KOPT-K1 (cell line): ENCODE results near the gene NXPH3.
"Not testable (repeated sequence)": the region's sequence is repeated elsewhere in the genome, so short reads cannot be mapped to it uniquely, and the experiment has no call there.

Experiments
- H3K27ac ChIP-seq: fragments of 200-600 bp; sonication (generic); 2 replicates; pipeline ENCODE4 v1.5.1; 2016; ENCODE audit warnings: antibody characterized with exemption, mild to moderate bottlenecking, low read depth, low read length; ENCODE audit not compliant: poor library complexity, severe bottlenecking
- H3K36me3 ChIP-seq: fragments of 200-600 bp; sonication (generic); 2 replicates; pipeline ENCODE4 v1.5.1; 2017; ENCODE audit warnings: antibody characterized with exemption, mild to moderate bottlenecking, low read length, moderate library complexity; ENCODE audit not compliant: insufficient read depth
- H3K9me3 ChIP-seq: fragments of 200-600 bp; sonication (generic); 2 replicates; pipeline ENCODE4 v1.5.1; 2017; ENCODE audit warnings: antibody characterized with exemption, low read length, mild to moderate bottlenecking; ENCODE audit not compliant: insufficient read depth, poor library complexity, severe bottlenecking

The NXPH3 gene

DNA sequence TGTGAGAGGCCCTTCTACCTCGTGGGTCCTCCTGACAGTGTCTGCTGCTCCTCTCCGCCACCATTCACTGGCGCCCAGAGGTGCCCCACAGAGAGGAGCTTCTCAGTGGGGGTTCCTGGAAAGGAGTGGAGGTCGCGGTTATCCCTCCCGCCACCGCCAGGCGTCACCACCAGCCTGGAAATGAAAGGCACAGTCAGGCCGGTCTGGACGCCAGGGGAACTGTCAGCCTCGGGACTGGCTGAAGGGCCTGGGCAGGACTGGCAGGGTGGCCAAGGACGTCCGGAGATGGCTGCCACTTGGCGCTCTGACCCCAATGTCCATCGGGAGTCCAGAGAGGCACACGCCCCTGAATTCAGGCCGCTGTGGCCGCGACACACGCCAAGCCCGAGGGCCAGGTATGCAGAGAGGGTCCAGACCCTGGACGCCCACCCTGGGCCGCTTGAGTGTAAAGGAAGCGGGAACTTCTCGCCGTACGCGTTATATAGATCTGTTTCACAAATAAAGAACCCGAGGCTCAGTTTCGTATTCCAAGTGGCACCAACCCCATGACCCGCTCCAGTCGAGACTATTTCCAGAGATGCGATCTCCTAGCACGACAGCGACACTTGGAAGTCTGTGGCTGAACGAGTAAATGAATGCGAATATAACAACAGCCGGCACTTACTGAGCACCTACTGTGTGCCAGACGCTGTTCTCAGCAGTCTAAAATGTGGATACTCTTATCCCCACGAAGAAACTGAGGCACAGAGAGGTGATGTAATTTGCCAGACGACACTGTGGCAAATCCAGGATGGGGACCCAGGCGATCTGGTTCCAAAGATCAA, 7.6 kb upstream of the NXPH3 start:
- Histone ChIP-seq H3K36me3 (no peaks in the 10 kb centered on the region), H3K27ac (no peak overlapping the region), H3K9me3 (no peaks in the 10 kb centered on the region)

DNA sequence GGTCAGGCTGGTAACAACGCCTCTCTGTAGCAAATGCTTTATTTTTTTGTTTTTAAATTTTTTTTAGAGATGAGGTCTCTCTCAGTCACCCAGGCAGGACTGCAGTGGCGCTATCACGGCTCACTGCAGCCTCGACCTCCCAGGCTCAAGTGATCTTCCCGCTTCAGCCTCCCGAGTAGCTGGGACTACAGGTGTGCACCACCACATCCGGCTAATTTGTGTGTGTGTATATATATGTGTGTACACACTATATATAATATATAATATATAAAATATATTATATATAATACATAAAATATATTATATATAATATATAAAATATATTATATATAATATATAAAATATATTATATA, 7.0 kb upstream of the NXPH3 start:
- not testable (repeated sequence) for H3K27ac ChIP-seq, H3K9me3 ChIP-seq, H3K36me3 ChIP-seq

DNA sequence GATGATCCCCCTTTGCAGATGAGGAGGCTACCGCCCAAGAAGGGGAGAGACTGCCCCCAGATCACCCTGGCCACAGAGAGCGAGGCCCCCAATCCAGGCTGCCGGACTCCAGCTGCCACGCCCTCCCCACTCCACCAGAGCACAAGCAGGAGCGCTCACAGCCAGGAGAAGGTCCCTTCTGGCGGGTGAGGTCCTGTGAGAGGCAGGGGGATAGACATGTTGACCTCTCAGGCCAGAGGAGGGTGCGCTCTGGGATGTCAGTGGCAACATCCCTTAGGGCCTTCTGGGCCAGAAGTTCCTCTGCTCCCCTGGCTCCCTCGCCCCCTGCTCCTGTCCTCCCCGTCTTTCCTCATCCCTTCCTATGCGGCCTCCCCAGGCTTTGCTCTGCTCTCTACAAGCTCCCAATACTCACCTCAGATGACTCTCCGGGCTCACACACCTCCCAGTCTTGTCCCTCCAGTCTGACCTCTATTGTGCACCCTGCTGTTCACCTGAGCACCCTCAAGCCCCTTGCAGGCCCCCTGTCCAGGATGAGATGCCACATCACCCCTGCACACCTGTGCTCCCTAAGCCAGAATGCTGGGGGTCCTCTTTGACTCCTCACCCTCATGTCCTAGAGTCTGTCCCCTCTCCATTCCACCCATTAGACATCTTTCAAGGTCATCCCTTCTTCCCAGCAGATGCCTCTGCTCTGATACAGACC, 5.0 kb upstream of the NXPH3 start:
- Histone ChIP-seq H3K9me3 (no peaks in the 10 kb centered on the region), H3K36me3 (no peaks in the 10 kb centered on the region), H3K27ac (no peak overlapping the region)

DNA sequence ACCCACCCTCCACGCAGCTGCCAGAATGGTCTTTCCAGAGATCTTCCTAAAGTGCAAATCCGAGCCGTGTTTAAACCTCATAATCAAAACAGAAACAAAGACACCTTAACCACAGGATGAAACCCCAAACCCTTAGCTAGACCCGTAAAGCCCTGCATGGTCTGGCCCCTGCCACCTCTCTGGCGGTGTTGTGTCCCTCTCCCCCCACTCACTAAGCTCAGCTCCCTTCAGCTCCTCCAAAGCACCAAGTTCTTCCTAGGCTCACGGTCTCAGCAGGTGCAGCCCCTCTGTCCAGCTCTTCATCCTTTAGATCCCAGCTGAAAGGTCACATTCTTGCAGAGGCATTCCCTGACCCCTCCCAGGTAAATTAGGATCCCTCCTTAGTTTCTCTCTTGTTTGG, 4.4 kb upstream of the NXPH3 start:
- Histone ChIP-seq H3K9me3 (no peaks in the 10 kb centered on the region), H3K27ac (no peak overlapping the region), H3K36me3 (no peaks in the 10 kb centered on the region)

DNA sequence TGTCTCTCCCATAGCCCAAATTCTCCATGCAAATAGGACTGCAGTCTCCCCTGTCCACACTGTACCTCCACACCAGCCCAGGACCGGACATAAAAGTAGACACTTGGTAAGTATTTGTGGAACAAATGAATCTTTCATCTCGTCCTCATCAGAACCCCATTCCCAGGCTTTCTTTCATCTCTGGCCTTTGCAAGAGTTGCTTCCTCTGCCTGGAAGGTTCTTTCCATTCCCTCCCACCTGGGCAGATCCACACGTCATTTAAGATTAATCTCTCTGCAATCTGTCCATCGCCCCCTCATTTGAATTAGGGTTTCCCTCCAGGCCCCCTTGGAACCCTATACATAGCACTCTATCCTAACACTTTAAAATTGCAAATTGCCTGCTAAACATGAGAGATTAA, 3.9 kb upstream of the NXPH3 start:
- Histone ChIP-seq H3K27ac (no peak overlapping the region), H3K9me3 (no peaks in the 10 kb centered on the region), H3K36me3 (no peaks in the 10 kb centered on the region)

DNA sequence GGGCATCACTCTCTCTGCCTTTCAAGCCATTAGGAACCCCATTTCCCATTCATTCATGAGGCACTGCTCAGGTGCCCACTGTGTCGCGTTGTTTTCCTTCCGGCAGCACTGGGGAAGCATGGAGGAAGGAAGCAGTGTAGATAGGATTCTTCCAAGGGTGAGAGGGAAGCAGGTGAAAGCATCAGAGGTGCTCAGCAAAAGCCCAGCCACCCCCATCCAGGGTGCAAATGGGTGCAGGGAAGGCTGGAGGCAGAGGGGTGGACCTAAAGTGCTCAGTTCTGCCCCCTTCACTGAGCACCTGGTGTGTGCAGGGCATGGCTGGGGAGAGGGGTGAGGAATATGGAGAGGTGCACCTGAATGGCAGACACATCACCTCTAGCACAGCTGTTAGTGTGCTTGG, 3.4 kb upstream of the NXPH3 start:
- no peak overlapping the region for H3K27ac ChIP-seq
- H3K9me3 ChIP-seq, result no peaks in the 10 kb centered on the region
- H3K36me3 ChIP-seq, result no peaks in the 10 kb centered on the region

DNA sequence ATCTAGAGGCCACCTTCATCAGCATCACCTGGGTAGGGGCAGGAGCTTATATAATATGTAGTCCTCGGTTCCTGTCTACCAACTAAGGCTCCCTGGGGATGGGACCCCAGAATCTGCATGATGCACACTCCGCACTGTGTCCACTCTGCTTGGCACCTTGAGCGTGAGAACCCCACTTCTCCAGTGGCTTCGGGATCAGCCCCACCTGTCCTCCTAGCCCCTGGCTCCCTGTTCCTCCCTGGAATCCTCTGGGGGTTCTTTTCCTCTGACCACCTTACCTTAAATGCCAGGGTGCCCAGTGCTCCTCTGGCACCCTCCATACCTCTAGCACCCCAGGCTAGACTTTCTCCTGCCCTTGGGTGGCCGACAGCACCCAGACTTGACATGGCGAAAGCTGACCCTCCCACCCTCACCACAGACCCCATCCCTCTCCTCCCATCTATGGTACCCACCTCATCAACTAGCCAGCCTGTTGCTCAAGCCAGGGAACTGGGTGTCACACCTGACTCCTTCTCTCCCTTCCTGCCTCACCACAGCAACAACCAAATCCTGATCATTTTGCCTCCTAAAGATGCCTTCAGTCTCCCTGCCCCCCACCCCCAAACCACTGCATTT, 2.8 kb upstream of the NXPH3 start:
- Histone ChIP-seq H3K9me3 (no peaks in the 10 kb centered on the region), H3K36me3 (no peaks in the 10 kb centered on the region), H3K27ac (no peak overlapping the region)

DNA sequence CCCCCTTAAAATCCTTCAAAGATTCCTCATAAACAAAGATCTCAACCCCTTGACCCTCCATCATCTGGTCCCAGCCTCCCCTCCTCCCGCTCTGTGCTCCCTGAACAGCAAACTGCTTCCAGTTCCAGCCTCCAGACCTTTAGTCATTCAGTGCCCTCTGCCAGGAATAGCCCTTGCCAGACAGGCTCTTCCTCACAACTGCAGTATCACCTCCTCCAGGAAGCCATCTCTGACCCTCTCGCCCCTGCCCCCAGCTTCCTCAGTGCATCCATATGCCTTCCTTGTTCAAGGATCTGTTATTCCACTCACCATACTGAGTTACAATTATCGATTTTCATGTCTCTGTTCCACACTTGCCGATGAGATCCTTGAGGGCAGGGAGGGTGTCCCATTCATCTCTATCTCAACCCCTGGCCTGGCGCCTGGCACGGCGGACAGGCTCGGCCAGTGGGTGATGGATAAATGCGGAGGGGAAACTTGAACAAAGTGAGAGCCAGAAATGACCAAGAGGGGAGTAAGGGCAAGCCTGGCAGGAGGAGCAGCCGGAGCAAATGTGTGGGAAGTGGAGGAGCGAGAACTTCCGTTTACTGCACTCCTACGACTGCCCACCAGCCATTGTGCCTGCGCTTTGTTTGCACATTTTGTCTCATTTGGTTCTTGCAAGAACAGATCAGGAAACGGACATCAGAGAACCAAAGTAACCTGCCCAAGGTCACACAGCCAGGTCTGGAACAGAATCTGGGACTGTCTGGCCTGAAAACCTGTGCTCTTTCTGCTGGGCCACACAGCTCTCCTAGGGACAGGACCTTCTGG, 2.0 kb upstream of the NXPH3 start:
- no peak overlapping the region for H3K27ac ChIP-seq
- H3K9me3 ChIP-seq, result no peaks in the 10 kb centered on the region
- H3K36me3 ChIP-seq, result no peaks in the 10 kb centered on the region

DNA sequence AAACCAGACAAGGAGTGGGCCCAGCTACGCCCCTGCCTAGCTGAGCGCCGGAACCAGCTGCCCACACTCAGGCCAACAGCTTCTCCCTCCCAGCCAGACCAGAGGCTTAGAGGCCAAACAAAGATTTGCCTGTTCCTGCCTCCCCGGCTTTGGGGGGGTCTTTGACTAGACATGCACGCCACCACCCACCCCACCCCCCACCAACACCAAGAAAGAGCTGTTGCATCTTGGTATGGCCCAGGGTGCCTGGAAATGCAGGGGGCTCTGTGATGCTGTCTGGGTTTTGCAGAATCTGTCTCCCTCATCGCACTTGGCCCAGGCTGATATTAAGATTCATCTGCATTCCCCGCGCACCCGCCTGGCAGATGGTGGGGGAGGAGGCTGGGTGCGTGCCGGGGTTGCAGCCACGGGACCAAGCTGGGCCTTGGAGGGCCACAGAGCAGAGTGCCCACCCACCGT, 1.3 kb upstream of the NXPH3 start:
- H3K9me3 ChIP-seq, result no peaks in the 10 kb centered on the region
- H3K36me3 ChIP-seq, result no peaks in the 10 kb centered on the region
- no peak overlapping the region for H3K27ac ChIP-seq

DNA sequence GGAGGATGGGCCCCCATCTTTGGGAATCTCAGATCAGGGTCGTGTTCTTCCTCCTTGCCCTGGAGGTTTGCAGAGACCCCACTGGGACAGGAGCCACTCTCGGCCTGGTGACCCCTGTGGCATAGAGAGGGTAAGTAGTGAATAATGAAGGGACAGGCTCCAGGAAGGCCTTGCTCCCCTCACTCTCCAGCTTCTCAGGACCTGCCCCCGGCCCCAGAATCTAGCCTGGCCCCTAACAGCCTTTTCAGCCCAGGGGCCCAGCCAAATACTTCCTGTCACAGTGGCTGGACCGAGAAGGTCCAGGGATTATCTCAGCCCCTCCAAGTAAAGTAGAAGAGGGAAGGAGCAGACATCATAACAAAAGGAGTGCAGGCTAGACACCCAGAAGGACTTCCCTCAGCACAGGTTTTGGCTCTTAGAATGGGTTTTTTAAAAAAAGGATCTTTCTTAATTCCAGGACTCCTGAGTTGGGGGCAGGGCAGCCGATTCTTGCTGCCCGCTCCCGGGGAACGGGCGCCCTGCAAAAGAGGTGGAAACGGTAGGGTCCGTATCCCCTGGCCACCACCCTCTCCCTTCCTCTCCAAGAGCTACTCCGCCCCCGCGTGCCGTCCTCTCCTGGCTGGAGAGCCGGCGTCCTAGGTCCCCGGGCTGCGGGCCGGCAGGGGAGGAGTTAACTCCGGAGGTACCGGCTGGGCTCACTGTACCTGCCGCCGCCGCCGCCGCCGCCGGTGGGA, 559 bp upstream of the NXPH3 start:
- H3K9me3 ChIP-seq, result no peaks in the 10 kb centered on the region
- H3K27ac ChIP-seq, result no peak overlapping the region
- H3K36me3 ChIP-seq, result no peaks in the 10 kb centered on the region

DNA sequence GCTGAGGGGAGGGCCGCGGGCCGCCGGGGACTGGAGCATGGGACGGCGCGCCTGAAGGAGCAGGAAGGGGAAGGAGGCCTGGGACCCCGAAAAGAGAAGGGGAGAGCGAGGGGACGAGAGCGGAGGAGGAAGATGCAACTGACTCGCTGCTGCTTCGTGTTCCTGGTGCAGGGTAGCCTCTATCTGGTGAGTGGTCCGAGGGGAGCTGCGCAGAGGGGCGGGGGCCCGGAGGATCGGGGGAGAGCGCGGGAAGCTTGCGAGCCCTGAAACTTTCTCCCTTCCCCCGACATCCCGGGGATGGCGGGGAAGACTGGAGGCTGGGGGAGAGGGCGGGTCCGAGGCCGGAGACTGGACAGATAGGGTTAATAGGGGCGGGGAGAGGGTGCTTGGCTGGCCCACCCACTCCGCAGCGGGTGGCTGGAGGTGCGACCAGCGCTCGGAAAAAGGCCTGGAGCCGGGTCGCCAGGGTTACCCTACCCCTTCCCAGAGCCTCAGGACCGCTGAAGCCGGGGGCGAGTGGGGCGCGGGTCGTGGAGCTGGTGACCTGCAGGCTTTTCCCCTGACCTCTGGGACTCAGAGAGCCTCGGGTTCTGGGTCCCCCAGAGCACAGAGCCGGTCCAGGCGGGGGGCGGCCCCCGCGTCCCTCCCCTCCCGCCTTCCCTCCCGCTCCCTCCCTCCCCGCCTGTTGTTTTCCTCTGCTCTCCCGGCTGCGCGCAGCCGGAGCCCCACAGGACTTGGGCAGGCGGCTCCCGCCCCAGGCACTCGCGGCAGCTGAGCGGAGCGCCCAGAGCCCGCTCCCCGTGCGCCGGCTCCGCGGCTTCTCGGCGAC, 631 bp downstream of the NXPH3 start:
- Histone ChIP-seq H3K27ac (no peak overlapping the region), H3K36me3 (no peaks in the 10 kb centered on the region), H3K9me3 (no peaks in the 10 kb centered on the region)

DNA sequence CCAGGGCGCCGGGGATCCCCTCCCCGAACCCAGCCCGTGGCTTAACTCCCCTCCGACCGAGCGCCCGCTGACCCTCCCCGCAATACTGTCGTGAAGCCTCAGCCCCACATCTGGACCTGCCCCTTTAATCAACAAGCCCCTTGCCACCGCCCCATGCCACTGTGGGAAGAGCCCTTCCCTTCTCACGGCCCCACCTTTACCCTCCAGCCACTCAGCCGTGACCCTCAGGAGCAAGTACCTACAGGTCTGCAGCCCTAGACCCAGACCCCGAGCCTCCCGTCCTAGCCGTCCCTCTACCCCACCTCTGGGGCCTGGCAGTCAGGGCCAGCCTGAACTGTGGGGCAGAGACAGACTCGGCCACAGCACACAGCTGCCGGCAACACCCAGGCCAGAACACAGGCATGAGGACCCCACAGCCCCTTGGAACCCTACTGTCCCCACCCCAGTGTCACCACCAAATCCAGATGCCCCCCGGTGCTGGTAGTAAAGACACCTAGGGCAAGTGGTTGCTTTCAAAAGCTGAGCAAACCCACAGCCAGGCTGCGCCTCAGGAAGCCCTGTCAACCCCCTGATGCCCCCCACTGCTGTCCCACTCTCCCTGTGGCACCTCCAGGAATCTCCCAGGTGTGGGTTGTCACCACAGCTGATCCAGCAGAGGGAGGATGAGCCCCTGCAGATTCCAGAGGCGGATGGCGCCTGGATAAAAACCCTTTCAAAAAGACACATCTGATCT, 1.4 kb downstream of the NXPH3 start:
- Histone ChIP-seq H3K36me3 (no peaks in the 10 kb centered on the region), H3K27ac (no peak overlapping the region), H3K9me3 (no peaks in the 10 kb centered on the region)

DNA sequence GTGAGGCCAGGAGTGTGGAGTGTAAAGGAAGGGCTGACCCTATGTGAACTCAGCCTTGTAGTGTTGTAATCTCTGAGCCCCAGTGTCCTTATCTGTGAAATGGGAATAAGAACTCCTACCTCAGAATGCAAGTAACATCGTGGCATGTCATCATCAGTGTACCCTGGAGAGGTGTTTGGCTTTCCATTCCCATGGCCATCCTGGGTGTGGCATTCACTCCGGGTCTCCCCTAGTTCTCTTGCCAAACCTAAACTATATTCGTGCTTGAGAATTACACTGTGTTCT, 1.9 kb downstream of the NXPH3 start:
- no peaks in the 10 kb centered on the region for H3K9me3 ChIP-seq
- no peaks in the 10 kb centered on the region for H3K36me3 ChIP-seq
- H3K27ac ChIP-seq, result no peak overlapping the region
